H1 (cell line): ENCODE results near the gene HKDC1. TPM values are rescaled to one million over a fixed set of nuclear protein-coding genes. Genes with fewer than 3 reads are reported as not detected.
A peak's percentile ranks its signal among the peaks of the same experiment; 100 is the strongest.

Source experiments
- CTCF ChIA-PET: fragments of 300-600 bp; sonication (Branson Sonifier 250); formaldehyde crosslinking; loops from one replicate; lab custom pipeline; 2021; ENCODE audit not compliant: partially characterized antibody; lab: Charles Lee
- POLR2A ChIA-PET: fragments of 300-600 bp; sonication (Branson Sonifier 250); formaldehyde crosslinking; loops from one replicate; lab custom pipeline; 2021; ENCODE audit warnings: inconsistent platforms; ENCODE audit not compliant: partially characterized antibody; lab: Charles Lee
- DNase-seq, 2 experiments: peaks; one replicate each; pipeline versions ENCODE4 v3.0.0 to v3.0.0-alpha.2; 2010 to 2022; ENCODE audit warnings: low spot score in 2 of 2, low read depth in 1 of 2, mixed read lengths in 1 of 2
- FAIRE-seq: peaks from 2 replicates; lab custom pipeline; 2011; peaks lifted over from hg19 to GRCh38; lab: Jason Lieb, UNC
- H2AFZ ChIP-seq: 2 replicates; pipeline ENCODE4 v1.8.1; 2012; ENCODE audit warnings: low read length, inconsistent platforms
- H2AK5ac ChIP-seq: 2 replicates; pipeline ENCODE4 v1.6.1; 2013; ENCODE audit warnings: low read depth, low read length
- H2BK120ac ChIP-seq: replicated peaks from 2 replicates; pipeline ENCODE3; 2013; ENCODE audit warnings: low read depth, low read length, inconsistent platforms
- H2BK12ac ChIP-seq: 2 replicates; pipeline ENCODE4 v1.6.1; 2013; ENCODE audit warnings: low read depth, low read length
- H2BK15ac ChIP-seq: 2 replicates; pipeline ENCODE4 v1.6.1; 2013; ENCODE audit warnings: low read length
- H2BK20ac ChIP-seq: 2 replicates; pipeline ENCODE4 v1.6.1; 2013; ENCODE audit warnings: low read length
- H2BK5ac ChIP-seq: 2 replicates; pipeline ENCODE4 v1.6.1; 2013; ENCODE audit warnings: low read depth, low read length
- H3K14ac ChIP-seq: 2 replicates; pipeline ENCODE4 v1.6.1; 2013; ENCODE audit warnings: inconsistent platforms; ENCODE audit not compliant: insufficient read length
- H3K18ac ChIP-seq: 2 replicates; pipeline ENCODE4 v1.6.1; 2013; ENCODE audit warnings: low read length; ENCODE audit errors: extremely low read depth
- H3K23ac ChIP-seq: 2 replicates; pipeline ENCODE4 v1.6.1; 2013; ENCODE audit warnings: inconsistent platforms; ENCODE audit not compliant: insufficient read length
- H3K23me2 ChIP-seq: 2 replicates; pipeline ENCODE4 v1.6.1; 2013; ENCODE audit warnings: low read depth, low read length
- H3K27ac ChIP-seq: 2 replicates; pipeline ENCODE4 v1.6.1; 2011; ENCODE audit warnings: low read depth, low read length, inconsistent platforms
- H3K27me3 ChIP-seq, 4 experiments: replicated peaks in 1 of 4; 1 replicate in 1 of 4; 2 replicates in 3 of 4; pipeline versions ENCODE4 v1.6.1 to v1.8.1; 2011 to 2013; ENCODE audit warnings: low read length in 3 of 4, mild to moderate bottlenecking in 3 of 4, inconsistent platforms in 2 of 4, mixed read lengths in 2 of 4, moderate library complexity in 1 of 4; ENCODE audit not compliant: control insufficient read depth in 3 of 4, insufficient read depth in 3 of 4; ENCODE audit errors: extremely low read depth in 1 of 4
- H3K36me3 ChIP-seq, 4 experiments: 2 replicates each; pipeline versions ENCODE4 v1.6.1 to v1.8.1; 2011 to 2013; ENCODE audit warnings: mild to moderate bottlenecking in 4 of 4, low read length in 3 of 4, moderate library complexity in 2 of 4, control low read depth in 1 of 4, inconsistent platforms in 1 of 4; ENCODE audit not compliant: insufficient read depth in 4 of 4, control insufficient read depth in 2 of 4
- H3K4ac ChIP-seq: replicated peaks from 2 replicates; pipeline ENCODE3; 2013; ENCODE audit warnings: low read length, low read depth, mixed read lengths, inconsistent platforms; ENCODE audit not compliant: insufficient read length
- H3K4me1 ChIP-seq, 4 experiments: replicated peaks in 1 of 4; 1 replicate in 1 of 4; 2 replicates in 3 of 4; pipeline versions ENCODE4 v1.6.1 to v1.8.1; 2011 to 2013; ENCODE audit warnings: low read length in 3 of 4, inconsistent platforms in 2 of 4, mixed read lengths in 1 of 4; ENCODE audit not compliant: insufficient read depth in 4 of 4, control insufficient read depth in 3 of 4
- H3K4me2 ChIP-seq, 2 experiments: 2 replicates each; pipeline versions ENCODE4 v1.6.1 to v1.8.1; 2011 to 2013; ENCODE audit warnings: low read depth in 2 of 2, low read length in 2 of 2, control low read depth in 1 of 2, inconsistent platforms in 1 of 2, mild to moderate bottlenecking in 1 of 2; ENCODE audit not compliant: insufficient read depth in 1 of 2
- H3K4me3 ChIP-seq, 4 experiments: fragments of 200-600, 300-600 bp in 1 of 4; sonication (generic), shearing (Covaris generic), sonication (Bioruptor Twin) in 1 of 4; 2 replicates each; pipeline versions ENCODE4 v1.5.1 to v1.8.1; 2011 to 2016; ENCODE audit warnings: low read length in 4 of 4, low read depth in 3 of 4, control low read depth in 2 of 4, inconsistent platforms in 2 of 4, mild to moderate bottlenecking in 2 of 4, mixed read lengths in 1 of 4, moderate library complexity in 1 of 4; ENCODE audit not compliant: insufficient read depth in 2 of 4; ENCODE audit errors: extremely low read depth in 1 of 4
- H3K56ac ChIP-seq: replicated peaks from 2 replicates; pipeline ENCODE3; 2013; ENCODE audit warnings: low read depth, mild to moderate bottlenecking, mixed read lengths, low read length, inconsistent platforms; ENCODE audit not compliant: insufficient read length
- H3K79me1 ChIP-seq: 2 replicates; pipeline ENCODE4 v1.6.1; 2013; ENCODE audit warnings: low read depth, low read length, control low read depth
- H3K79me2 ChIP-seq, 2 experiments: 2 replicates each; pipeline versions ENCODE4 v1.6.1 to v1.8.1; 2012 to 2013; ENCODE audit warnings: low read length in 2 of 2, mild to moderate bottlenecking in 2 of 2, inconsistent platforms in 1 of 2; ENCODE audit not compliant: insufficient read depth in 2 of 2, control insufficient read depth in 1 of 2
- H3K9ac ChIP-seq, 4 experiments: replicated peaks in 1 of 4; 1 replicate in 1 of 4; 2 replicates in 3 of 4; pipeline versions ENCODE4 v1.6.1 to v1.8.1; 2011 to 2013; ENCODE audit warnings: low read depth in 3 of 4, low read length in 3 of 4, control low read depth in 2 of 4, mild to moderate bottlenecking in 2 of 4, moderate library complexity in 2 of 4, inconsistent platforms in 1 of 4; ENCODE audit errors: extremely low read depth in 1 of 4
- H3K9me3 ChIP-seq, 2 experiments: 2 replicates each; pipeline versions ENCODE4 v1.6.1 to v1.8.1; 2012 to 2013; ENCODE audit warnings: mild to moderate bottlenecking in 2 of 2, moderate library complexity in 2 of 2, control low read depth in 1 of 2, inconsistent platforms in 1 of 2, low read depth in 1 of 2, low read length in 1 of 2, mixed read lengths in 1 of 2; ENCODE audit not compliant: insufficient read depth in 2 of 2
- H4K20me1 ChIP-seq, 2 experiments: replicated peaks in 1 of 2; 2 replicates each; pipeline versions ENCODE3 to v1.8.1; 2011 to 2013; ENCODE audit warnings: inconsistent platforms in 2 of 2, low read length in 2 of 2, mild to moderate bottlenecking in 1 of 2; ENCODE audit not compliant: insufficient read depth in 2 of 2, control insufficient read depth in 1 of 2
- H4K5ac ChIP-seq: 2 replicates; pipeline ENCODE4 v1.6.1; 2013; ENCODE audit warnings: low read length, low read depth, mixed read lengths, inconsistent platforms; ENCODE audit not compliant: insufficient read length
- H4K8ac ChIP-seq: 2 replicates; pipeline ENCODE4 v1.8.0; 2013; ENCODE audit warnings: mild to moderate bottlenecking, moderate library complexity, low read length, inconsistent platforms; ENCODE audit not compliant: insufficient read depth; ENCODE audit errors: extremely low read depth
- H4K91ac ChIP-seq: replicated peaks from 2 replicates; pipeline ENCODE3; 2013; ENCODE audit warnings: low read length, mixed read lengths, inconsistent platforms; ENCODE audit not compliant: insufficient read length
- ATF2 ChIP-seq: IDR thresholded peaks from 2 replicates; pipeline ENCODE4 v1.6.1; 2012; ENCODE audit warnings: low read length, inconsistent platforms
- BCL11A ChIP-seq, 2 experiments: IDR thresholded peaks; one replicate each; pipeline ENCODE4 v1.6.1; 2011; ENCODE audit warnings: low read depth in 2 of 2, low read length in 2 of 2, mild to moderate bottlenecking in 2 of 2
- CBX8 ChIP-seq: fragments of 300-800, 300-1000 bp; sonication (generic); IDR thresholded peaks from 2 replicates; pipeline ENCODE4 v1.7.1; 2016; ENCODE audit warnings: low read depth, low read length, borderline replicate concordance
- CHD1 ChIP-seq: IDR thresholded peaks from 2 replicates; pipeline ENCODE4 v1.6.1; 2012; ENCODE audit warnings: low read depth, low read length, improper control_type of control experiment
- FOSL1 ChIP-seq: IDR thresholded peaks from 2 replicates; pipeline ENCODE4 v1.6.1; 2011; ENCODE audit warnings: mild to moderate bottlenecking, low read depth, low read length, moderate library complexity; ENCODE audit not compliant: insufficient read depth
- NANOG ChIP-seq: IDR thresholded peaks from 2 replicates; pipeline ENCODE4 v1.6.1; 2011; ENCODE audit warnings: low read length, low read depth, mild to moderate bottlenecking, inconsistent platforms; ENCODE audit not compliant: insufficient read depth, poor library complexity, severe bottlenecking
- POU5F1 ChIP-seq: IDR thresholded peaks from 2 replicates; pipeline ENCODE4 v1.6.1; 2011; ENCODE audit warnings: low read depth, mild to moderate bottlenecking, low read length, moderate library complexity
- TEAD4 ChIP-seq: IDR thresholded peaks from 2 replicates; pipeline ENCODE4 v1.6.1; 2012; ENCODE audit warnings: low read depth, low read length, inconsistent platforms, mixed read lengths
- USF2 ChIP-seq: IDR thresholded peaks from 2 replicates; pipeline ENCODE4 v1.6.1; 2011; ENCODE audit warnings: low read length, improper control_type of control experiment
- WGBS, 2 experiments: shearing (Covaris generic) in 1 of 2; methylation state at CpG; one replicate each; pipeline versions ENCODE4 v1.1.6 to v1.1.7; 2013 to 2015; ENCODE audit warnings: low lambda C conversion rate in 2 of 2, mixed read lengths in 2 of 2, inconsistent platforms in 1 of 2, low coverage in 1 of 2, missing lambda C conversion rate in 1 of 2; ENCODE audit not compliant: insufficient replicate concordance in 2 of 2, insufficient coverage in 1 of 2, insufficient read length in 1 of 2; ENCODE audit errors: extremely low coverage in 1 of 2, missing lambda C conversion rate in 1 of 2; 5-methylcytosine and 5-hydroxymethylcytosine counted together
- polyA plus RNA-seq, 7 experiments: library from polyadenylated mRNA; depleted of rRNA in 3 of 7; stranded (reverse) in 5 of 7; unstranded in 2 of 7; fragments of >200 nt in 5 of 7; fragments of 200-250 nt in 2 of 7; gene quantifications; 1 replicate in 5 of 7; 2 replicates in 1 of 7; 4 replicates in 1 of 7; pipeline versions ENCODE4 v1.2.1 to v1.2.3, GENCODE V29; 2011 to 2013; ENCODE audit warnings: missing spikeins in 2 of 7, mixed read lengths in 2 of 7
- total RNA-seq: library from RNA; stranded (reverse); fragmentation: NEBNext Ultra II Directional; extraction: Animal tissue kit (Norgen Biotek cat#: 25700); gene quantifications from 2 replicates; pipeline ENCODE4 v1.2.1, GENCODE V29; 2021

HKDC1 gene
- total and polyA plus RNA-seq, 2 of the 8 experiments (the other 6 are each of a cell fraction or from before 2014, with no cell fraction given), result 0.12 to 0.78 TPM

- peaks cover 13 to 25% (median 14%) of the 10 kb centered on the region in 4 experiments for H3K4me1 ChIP-seq
- H3K4me2 ChIP-seq, result no peak overlapping the region
- TF ChIP-seq NANOG (no peak), USF2 (no peak), BCL11A (IDR thresholded peaks at IDR 0.05; ENCODE audit: low read depth in 2 of 2, low read length in 2 of 2) (no peak), POU5F1 (no peak), CBX8 (no peak), TEAD4 (no peak), CHD1 (no peak), ATF2 (no peak), FOSL1 (no peak)
- H2BK20ac ChIP-seq, result peak overlapping the region; percentile 92; the same call in 1 of the 2 replicates
- H4K20me1 ChIP-seq, result peaks cover 0 to 9% of the 10 kb centered on the region in 2 experiments
- 87% methylated on average over 3 of the region's 3 CpGs; no CpG with 5 or more reads in 1 of the 2 experiments for WGBS, 2 experiments
- no peak for DNase-seq
- peak overlapping the region; percentile 93; the same call in 1 of the 2 replicates for H2BK12ac ChIP-seq
- H2BK120ac ChIP-seq, result no peak overlapping the region
- no peak overlapping the region; the same call in 1 of the 2 replicates for H4K8ac ChIP-seq
- H3K56ac ChIP-seq, result no peak overlapping the region
- H3K14ac ChIP-seq, result no peak overlapping the region
- H4K5ac ChIP-seq, result no peak overlapping the region
- H3K4ac ChIP-seq, result peak overlapping the region; percentile 25
- ChIA-PET CTCF (interaction anchor here (1.0 to 2.5 kb wide), 6 partner anchors 9 to 68 kb away, joined by 3 to 5 read pairs (median 4); no protein-coding TSS in a partner anchor), POLR2A (no interaction called here)
- H2AK5ac ChIP-seq, result peak overlapping the region; percentile 42; the same call in 1 of the 2 replicates
- no peaks in the 10 kb centered on the region for H3K36me3 ChIP-seq
- no peak overlapping the region for H3K4me3 ChIP-seq
- H2AFZ ChIP-seq, result no peak overlapping the region
- H3K9me3 ChIP-seq, result no peaks in the 10 kb centered on the region
- H3K18ac ChIP-seq, result no peak overlapping the region
- H3K79me1 ChIP-seq, result 0 out of 2 replicates have a peak, but pooled peaks cover under 1% of the 10 kb centered on the region
- H3K23ac ChIP-seq, result no peak overlapping the region
- no peak overlapping the region for H4K91ac ChIP-seq
- H3K23me2 ChIP-seq, result peaks cover 9% of the 10 kb centered on the region
- 0 out of 2 replicates have a peak overlapping the region, but pooled peaks have one; percentile 5 for H2BK15ac ChIP-seq
- H3K27ac ChIP-seq, result no peak overlapping the region
- FAIRE-seq, result no peak
- no peaks in the 10 kb centered on the region for H3K27me3 ChIP-seq
- peaks cover 9 to 13% of the 10 kb centered on the region in 2 experiments for H3K79me2 ChIP-seq
- H2BK5ac ChIP-seq, result peak overlapping the region; percentile 60; the same call in 1 of the 2 replicates
- H3K9ac ChIP-seq, result no peak overlapping the region
Measured at GRCh38 chr10:69315100-69315542, 95.0 kb downstream of the HKDC1 start.
